ENCODE results near the gene JTB. TPM values are rescaled to one million over a fixed set of nuclear protein-coding genes. Genes with fewer than 3 reads are reported as not detected.

The JTB gene
- total and polyA plus RNA-seq, 9 of the 15 experiments (the other 6 are each of a cell fraction or from before 2014, with no cell fraction given), result 24.7 to 308 (median 151) TPM

DNA sequence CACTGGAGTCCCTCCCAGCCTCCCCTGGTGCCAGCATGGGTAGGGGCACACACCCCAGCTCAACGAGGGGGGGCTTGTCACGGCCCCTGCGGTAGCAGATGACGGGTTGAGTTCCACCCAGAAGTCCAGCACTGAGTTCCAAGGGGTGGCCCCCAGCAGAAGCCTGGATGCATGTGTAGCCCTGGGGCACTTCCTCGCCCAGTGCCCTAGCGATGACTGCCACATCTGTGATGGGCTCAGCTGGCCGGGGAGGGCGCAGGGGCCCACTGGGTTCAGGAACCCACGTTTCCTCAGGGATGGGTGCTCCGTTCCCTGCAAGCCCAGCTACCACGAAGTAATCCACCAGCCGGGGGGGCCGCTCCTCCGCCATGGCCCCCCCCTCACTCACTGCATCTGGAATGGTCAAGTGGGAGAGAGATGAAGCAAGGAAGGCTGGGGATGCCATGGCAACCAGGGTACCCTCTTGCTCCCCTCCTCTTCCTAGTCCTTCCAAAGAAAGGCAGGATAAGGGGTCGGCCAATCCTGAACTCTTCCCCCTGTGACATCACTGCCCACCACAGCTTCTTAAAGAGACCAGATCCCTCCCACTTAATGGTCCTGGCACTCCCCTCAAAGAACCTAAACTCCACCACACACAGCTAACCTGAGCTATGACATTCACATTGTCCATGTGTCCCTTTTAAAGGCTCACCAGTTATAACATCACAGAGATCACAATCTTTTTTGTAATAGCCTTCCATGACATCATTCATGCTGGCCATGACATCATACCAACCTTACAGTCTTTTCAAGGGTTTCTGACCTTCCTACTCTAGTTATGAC lies 33.3 kb downstream of the JTB start (continued):
- TF ChIP-seq, protein P1, sequence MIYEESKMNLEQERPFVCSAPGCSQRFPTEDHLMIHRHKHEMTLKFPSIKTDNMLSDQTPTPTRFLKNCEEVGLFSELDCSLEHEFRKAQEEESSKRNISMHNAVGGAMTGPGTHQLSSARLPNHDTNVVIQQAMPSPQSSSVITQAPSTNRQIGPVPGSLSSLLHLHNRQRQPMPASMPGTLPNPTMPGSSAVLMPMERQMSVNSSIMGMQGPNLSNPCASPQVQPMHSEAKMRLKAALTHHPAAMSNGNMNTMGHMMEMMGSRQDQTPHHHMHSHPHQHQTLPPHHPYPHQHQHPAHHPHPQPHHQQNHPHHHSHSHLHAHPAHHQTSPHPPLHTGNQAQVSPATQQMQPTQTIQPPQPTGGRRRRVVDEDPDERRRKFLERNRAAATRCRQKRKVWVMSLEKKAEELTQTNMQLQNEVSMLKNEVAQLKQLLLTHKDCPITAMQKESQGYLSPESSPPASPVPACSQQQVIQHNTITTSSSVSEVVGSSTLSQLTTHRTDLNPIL (CRISPR knock-in tag; IDR thresholded peaks at IDR 0.05), result no peak
- TF ChIP-seq CREB1 (IDR thresholded peaks at IDR 0.05), result peak; percentile 93
- peak; percentile 86 for TF ChIP-seq CREB1 (CRISPR knock-in tag; IDR thresholded peaks at IDR 0.05)
- no peak for TF ChIP-seq FOXP1 (CRISPR knock-in tag; IDR thresholded peaks at IDR 0.05)
- 0 out of 4 replicates have a peak, but pooled peaks of 1 of the 2 experiments have one; percentile 14 for TF ChIP-seq TEAD1 (CRISPR knock-in tag; IDR thresholded peaks at IDR 0.05)
- TF ChIP-seq, protein P2, sequence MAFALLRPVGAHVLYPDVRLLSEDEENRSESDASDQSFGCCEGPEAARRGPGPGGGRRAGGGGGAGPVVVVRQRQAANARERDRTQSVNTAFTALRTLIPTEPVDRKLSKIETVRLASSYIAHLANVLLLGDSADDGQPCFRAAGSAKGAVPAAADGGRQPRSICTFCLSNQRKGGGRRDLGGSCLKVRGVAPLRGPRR (CRISPR knock-in tag; IDR thresholded peaks at IDR 0.05), result no peak
- TF ChIP-seq XRCC5 (IDR thresholded peaks at IDR 0.05; ENCODE audit: low read depth, low read length), result no peak
- no peak for TF ChIP-seq RAD21 (CRISPR knock-in tag; conservative IDR thresholded peaks at IDR 0.05 in 1 of 2, IDR thresholded peaks at IDR 0.05 in 1 of 2)
- no peak for TF ChIP-seq JUND (IDR thresholded peaks at IDR 0.05; ENCODE audit: borderline replicate concordance, low read depth, low read length)
- peak; percentile 35; the same call in 1 of the 3 replicates for TF ChIP-seq JUND (tag; IDR thresholded peaks at IDR 0.05; ENCODE audit: borderline replicate concordance, low read depth, low read length)
- TF ChIP-seq, protein P3, sequence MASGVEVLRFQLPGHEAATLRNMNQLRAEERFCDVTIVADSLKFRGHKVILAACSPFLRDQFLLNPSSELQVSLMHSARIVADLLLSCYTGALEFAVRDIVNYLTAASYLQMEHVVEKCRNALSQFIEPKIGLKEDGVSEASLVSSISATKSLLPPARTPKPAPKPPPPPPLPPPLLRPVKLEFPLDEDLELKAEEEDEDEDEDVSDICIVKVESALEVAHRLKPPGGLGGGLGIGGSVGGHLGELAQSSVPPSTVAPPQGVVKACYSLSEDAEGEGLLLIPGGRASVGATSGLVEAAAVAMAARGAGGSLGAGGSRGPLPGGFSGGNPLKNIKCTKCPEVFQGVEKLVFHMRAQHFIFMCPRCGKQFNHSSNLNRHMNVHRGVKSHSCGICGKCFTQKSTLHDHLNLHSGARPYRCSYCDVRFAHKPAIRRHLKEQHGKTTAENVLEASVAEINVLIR (CRISPR knock-in tag; IDR thresholded peaks at IDR 0.05), result peak; percentile 58; the same call in 1 of the 2 replicates
- no peak for TF ChIP-seq IFI16 (CRISPR knock-in tag; IDR thresholded peaks at IDR 0.05)
- TF ChIP-seq, protein P4, sequence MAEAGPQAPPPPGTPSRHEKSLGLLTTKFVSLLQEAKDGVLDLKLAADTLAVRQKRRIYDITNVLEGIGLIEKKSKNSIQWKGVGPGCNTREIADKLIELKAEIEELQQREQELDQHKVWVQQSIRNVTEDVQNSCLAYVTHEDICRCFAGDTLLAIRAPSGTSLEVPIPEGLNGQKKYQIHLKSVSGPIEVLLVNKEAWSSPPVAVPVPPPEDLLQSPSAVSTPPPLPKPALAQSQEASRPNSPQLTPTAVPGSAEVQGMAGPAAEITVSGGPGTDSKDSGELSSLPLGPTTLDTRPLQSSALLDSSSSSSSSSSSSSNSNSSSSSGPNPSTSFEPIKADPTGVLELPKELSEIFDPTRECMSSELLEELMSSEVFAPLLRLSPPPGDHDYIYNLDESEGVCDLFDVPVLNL (CRISPR knock-in tag; IDR thresholded peaks at IDR 0.05; ENCODE audit: low read depth), result no peak
- no peak for TF ChIP-seq TAF1 (IDR thresholded peaks at IDR 0.05; ENCODE audit: control insufficient read depth, extremely low read depth, insufficient read depth, low read length, severe bottlenecking)
- no peak for TF ChIP-seq NR2F6 (CRISPR knock-in tag; IDR thresholded peaks at IDR 0.05)
- TF ChIP-seq RBFOX2 (IDR thresholded peaks at IDR 0.05; ENCODE audit: low read depth, low read length), result peak; percentile 49; the same call in 1 of the 2 replicates
- TF ChIP-seq, protein P5, sequence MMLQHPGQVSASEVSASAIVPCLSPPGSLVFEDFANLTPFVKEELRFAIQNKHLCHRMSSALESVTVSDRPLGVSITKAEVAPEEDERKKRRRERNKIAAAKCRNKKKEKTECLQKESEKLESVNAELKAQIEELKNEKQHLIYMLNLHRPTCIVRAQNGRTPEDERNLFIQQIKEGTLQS (IDR thresholded peaks at IDR 0.05), result peak; percentile 89
- TF ChIP-seq, protein P5 (CRISPR knock-in tag; conservative IDR thresholded peaks at IDR 0.05), result no peak
- TF ChIP-seq, protein P6, sequence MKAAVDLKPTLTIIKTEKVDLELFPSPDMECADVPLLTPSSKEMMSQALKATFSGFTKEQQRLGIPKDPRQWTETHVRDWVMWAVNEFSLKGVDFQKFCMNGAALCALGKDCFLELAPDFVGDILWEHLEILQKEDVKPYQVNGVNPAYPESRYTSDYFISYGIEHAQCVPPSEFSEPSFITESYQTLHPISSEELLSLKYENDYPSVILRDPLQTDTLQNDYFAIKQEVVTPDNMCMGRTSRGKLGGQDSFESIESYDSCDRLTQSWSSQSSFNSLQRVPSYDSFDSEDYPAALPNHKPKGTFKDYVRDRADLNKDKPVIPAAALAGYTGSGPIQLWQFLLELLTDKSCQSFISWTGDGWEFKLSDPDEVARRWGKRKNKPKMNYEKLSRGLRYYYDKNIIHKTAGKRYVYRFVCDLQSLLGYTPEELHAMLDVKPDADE (conservative IDR thresholded peaks at IDR 0.05; ENCODE audit: control insufficient read depth, low read depth, low read length), result no peak
